GM18870 (cell line): ENCODE measurements around the gene SORCS1.

ENCODE experiments used
- ATAC-seq: cut with Tn5 transposase; IDR thresholded peaks from one replicate; pipeline ENCODE4 v1.9.1; 2021; ENCODE audit warnings: moderate library complexity; ENCODE audit not compliant: unreplicated experiment

Gene SORCS1

GRCh38 chr10:107118866-107119265, 45.6 kb downstream of the SORCS1 start:
- ATAC-seq = peak; percentile 87

- no peak for ATAC-seq
Observed at GRCh38 chr10:107104026-107104652, 60.4 kb downstream of the SORCS1 start.

- no peak for ATAC-seq
Observed at GRCh38 chr10:107103174-107104025, 61.1 kb downstream of the SORCS1 start.

GRCh38 chr10:107098326-107098725, 66.2 kb downstream of the SORCS1 start:
- no peak for ATAC-seq

GRCh38 chr10:107094824-107095522, 69.5 kb downstream of the SORCS1 start:
- no peak for ATAC-seq

GRCh38 chr10:107092321-107092720, 72.2 kb downstream of the SORCS1 start:
- ATAC-seq = no peak

- ATAC-seq = no peak
Observed at GRCh38 chr10:107091126-107091525, 73.4 kb downstream of the SORCS1 start.

GRCh38 chr10:107085665-107086525, 78.6 kb downstream of the SORCS1 start:
- ATAC-seq = no peak

GRCh38 chr10:107083388-107084009, 81.0 kb downstream of the SORCS1 start:
- no peak for ATAC-seq

GRCh38 chr10:107081644-107082043, 82.9 kb downstream of the SORCS1 start:
- no peak for ATAC-seq

GRCh38 chr10:107075117-107075516, 89.4 kb downstream of the SORCS1 start:
- ATAC-seq = no peak

GRCh38 chr10:107072786-107073185, 91.7 kb downstream of the SORCS1 start:
- ATAC-seq = no peak

GRCh38 chr10:107072028-107072427, 92.5 kb downstream of the SORCS1 start:
- no peak for ATAC-seq

- ATAC-seq = no peak
Observed at GRCh38 chr10:107071301-107071700, 93.2 kb downstream of the SORCS1 start.

GRCh38 chr10:107067843-107068242, 96.7 kb downstream of the SORCS1 start:
- no peak for ATAC-seq

- no peak for ATAC-seq
Observed at GRCh38 chr10:107064075-107064474, 100.4 kb downstream of the SORCS1 start.

- no peak for ATAC-seq
Observed at GRCh38 chr10:107059872-107060271, 104.6 kb downstream of the SORCS1 start.

GRCh38 chr10:107059068-107059804, 105.3 kb downstream of the SORCS1 start:
- no peak for ATAC-seq

GRCh38 chr10:107058331-107058730, 106.2 kb downstream of the SORCS1 start:
- no peak for ATAC-seq

GRCh38 chr10:107056182-107056581, 108.3 kb downstream of the SORCS1 start:
- ATAC-seq = no peak
